K562 (cell line): Measurements from ENCODE around the gene TRAPPC2L. TPM values are rescaled to one million over a fixed set of nuclear protein-coding genes. Genes with fewer than 3 reads are reported as not detected.

ENCODE experiments used
- ATF7 ChIP-seq: fragments of 450-650 bp; IDR thresholded peaks from 2 replicates; pipeline ENCODE4 v1.7.1; 2014; ENCODE audit warnings: mild to moderate bottlenecking, moderate library complexity
- CBFA2T2 ChIP-seq: fragments of 450-650 bp; conservative IDR thresholded peaks from 2 replicates; pipeline ENCODE4 v1.6.1; 2017; ENCODE audit warnings: mild to moderate bottlenecking
- ELF2 ChIP-seq: fragments of 250-450 bp; sonication (Bioruptor Pico); IDR thresholded peaks from 2 replicates; pipeline ENCODE4 v1.5.0; 2021; ENCODE audit warnings: mild to moderate bottlenecking
- MAFK ChIP-seq: IDR thresholded peaks from 2 replicates; pipeline ENCODE4 v1.6.1; 2011; ENCODE audit warnings: low read length, improper control_type of control experiment
- NR1H2 ChIP-seq: sonication (generic); formaldehyde crosslinking; IDR thresholded peaks from 2 replicates; pipeline ENCODE4 v1.4.0; 2020; ENCODE audit warnings: mild to moderate bottlenecking, missing genetic modification reagents
- PHB2 ChIP-seq: fragments of 450-650 bp; IDR thresholded peaks from 2 replicates; pipeline ENCODE4 v1.6.1; 2017; ENCODE audit warnings: low read depth
- RHOXF2B ChIP-seq: fragments of 250-450 bp; sonication (Bioruptor Pico); conservative IDR thresholded peaks from 2 replicates; pipeline ENCODE4 v1.5.1; 2021
- SNIP1 ChIP-seq: fragments of 450-650 bp; IDR thresholded peaks from 2 replicates; pipeline ENCODE4 v1.7.1; 2017; ENCODE audit warnings: low read depth, mild to moderate bottlenecking
- SRF ChIP-seq, 2 experiments: fragments of 250-450, 450-650 bp in 1 of 2; sonication (Bioruptor Pico) in 1 of 2; sonication (generic) in 1 of 2; formaldehyde crosslinking; IDR thresholded peaks; 2 replicates each; pipeline versions ENCODE4 v1.5.0 to v1.5.1; 2020 to 2022; ENCODE audit warnings: mild to moderate bottlenecking in 1 of 2, missing genetic modification reagents in 1 of 2
- TAL1 ChIP-seq: fragments of 450-650 bp; IDR thresholded peaks from 2 replicates; pipeline ENCODE4 v1.6.1; 2016; ENCODE audit warnings: mild to moderate bottlenecking
- ZBTB8A ChIP-seq: fragments of 450-650 bp; IDR thresholded peaks from 2 replicates; pipeline ENCODE4 v1.6.1; 2018; ENCODE audit warnings: mild to moderate bottlenecking, moderate library complexity; ENCODE audit not compliant: partially characterized antibody
- ZNF23 ChIP-seq: fragments of 250-450 bp; sonication (Bioruptor Pico); IDR thresholded peaks from 2 replicates; pipeline ENCODE4 v1.4.0; 2020; ENCODE audit warnings: mild to moderate bottlenecking
- ZNF253 ChIP-seq: fragments of 250-450 bp; sonication (Bioruptor Pico); conservative IDR thresholded peaks from 2 replicates; pipeline ENCODE4 v1.6.1; 2021; ENCODE audit warnings: mild to moderate bottlenecking
- ZNF695 ChIP-seq: fragments of 450-650 bp; formaldehyde crosslinking; IDR thresholded peaks from 2 replicates; pipeline ENCODE4 v1.4.0; 2020; ENCODE audit warnings: mild to moderate bottlenecking, moderate library complexity
- polyA plus RNA-seq, 8 experiments: library from polyadenylated mRNA; depleted of rRNA in 4 of 8; stranded (reverse) in 5 of 8; unstranded in 3 of 8; fragments of >200 nt; fragmentation: Nextera tagmentation in 2 of 8; fragmentation: Illumina TruSeq in 1 of 8; extraction: Ambion mirVana in 2 of 8; extraction: Trizol in 1 of 8; gene quantifications; 2 replicates each; pipeline versions ENCODE4 v1.2.1 to v1.2.3, GENCODE V29; 2011 to 2014; ENCODE audit warnings: inconsistent platforms in 1 of 8, missing spikeins in 1 of 8
- total RNA-seq, 7 experiments: library from RNA; depleted of rRNA in 6 of 7; stranded (reverse); fragments of >200 nt in 6 of 7; fragmentation: Illumina TruSeq in 2 of 7; extraction: Trizol in 2 of 7; gene quantifications; 2 replicates each; pipeline versions ENCODE4 v1.2.1 to v1.2.3, GENCODE V29; 2011 to 2021; ENCODE audit warnings: low replicate concordance in 1 of 7
- TF ChIP-seq, protein P1 (sequence below), 2 experiments: fragments of 450-650 bp in 1 of 2; sonication (generic) in 1 of 2; formaldehyde crosslinking in 1 of 2; IDR thresholded peaks; 2 replicates each; pipeline versions ENCODE4 v1.7.1 to v1.9.0; 2016 to 2022; ENCODE audit warnings: inconsistent platforms in 1 of 2, mild to moderate bottlenecking in 1 of 2, missing genetic modification reagents in 1 of 2
- TF ChIP-seq, protein P2 (sequence below): fragments of 450-650 bp; conservative IDR thresholded peaks from 2 replicates; pipeline ENCODE4 v1.6.1; 2016; ENCODE audit warnings: missing genetic modification characterization, low read depth, mild to moderate bottlenecking, control low read depth, missing compliant biosample characterization
- TF ChIP-seq, protein P3 (sequence below): fragments of 250-450 bp; sonication (Bioruptor Pico); IDR thresholded peaks from 2 replicates; pipeline ENCODE4 v1.8.0; 2021; ENCODE audit warnings: mild to moderate bottlenecking, moderate library complexity

The TRAPPC2L gene
- total and polyA plus RNA-seq, 9 of the 15 experiments (the other 6 are each of a cell fraction or from before 2014, with no cell fraction given), result 60.4 to 398 (median 97.5) TPM

DNA sequence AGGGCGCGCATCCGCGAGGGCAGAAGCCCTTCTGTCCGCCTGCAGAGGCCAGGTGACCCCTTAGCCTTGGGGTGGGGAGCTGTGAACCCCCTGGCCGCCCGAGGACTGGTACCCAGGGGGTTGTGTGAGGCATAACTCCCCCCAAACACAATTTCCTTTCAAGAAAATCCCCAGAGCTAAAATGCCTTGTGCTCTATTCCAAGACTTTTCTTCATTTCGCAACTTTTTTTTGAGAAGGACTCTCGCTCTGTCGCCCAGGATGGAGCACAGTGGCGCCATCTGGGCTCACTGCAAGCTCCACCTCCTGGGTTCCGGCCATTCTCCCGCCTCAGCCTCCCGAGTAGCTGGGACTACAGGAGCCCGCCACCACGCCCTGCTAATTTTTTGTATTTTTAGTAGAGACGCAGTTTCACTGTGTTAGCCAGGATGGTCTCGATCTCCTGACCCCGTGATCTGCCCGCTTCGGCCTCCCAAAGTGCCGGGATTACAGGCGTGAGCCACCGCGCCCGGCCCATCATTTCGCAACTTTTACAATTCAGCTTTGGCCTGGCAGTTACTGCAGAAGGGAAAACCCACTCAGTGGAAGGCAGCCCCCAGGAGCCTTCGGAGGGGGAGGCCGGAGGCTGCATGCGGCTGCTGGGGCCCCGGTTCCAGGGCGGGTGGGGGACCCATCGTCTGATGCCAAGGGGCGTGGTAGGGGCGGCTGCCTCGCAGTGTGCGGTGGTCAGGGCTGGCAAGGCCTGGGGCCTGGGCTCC lies 44.2 kb upstream of the TRAPPC2L start (continued):
- TF ChIP-seq, protein P1, sequence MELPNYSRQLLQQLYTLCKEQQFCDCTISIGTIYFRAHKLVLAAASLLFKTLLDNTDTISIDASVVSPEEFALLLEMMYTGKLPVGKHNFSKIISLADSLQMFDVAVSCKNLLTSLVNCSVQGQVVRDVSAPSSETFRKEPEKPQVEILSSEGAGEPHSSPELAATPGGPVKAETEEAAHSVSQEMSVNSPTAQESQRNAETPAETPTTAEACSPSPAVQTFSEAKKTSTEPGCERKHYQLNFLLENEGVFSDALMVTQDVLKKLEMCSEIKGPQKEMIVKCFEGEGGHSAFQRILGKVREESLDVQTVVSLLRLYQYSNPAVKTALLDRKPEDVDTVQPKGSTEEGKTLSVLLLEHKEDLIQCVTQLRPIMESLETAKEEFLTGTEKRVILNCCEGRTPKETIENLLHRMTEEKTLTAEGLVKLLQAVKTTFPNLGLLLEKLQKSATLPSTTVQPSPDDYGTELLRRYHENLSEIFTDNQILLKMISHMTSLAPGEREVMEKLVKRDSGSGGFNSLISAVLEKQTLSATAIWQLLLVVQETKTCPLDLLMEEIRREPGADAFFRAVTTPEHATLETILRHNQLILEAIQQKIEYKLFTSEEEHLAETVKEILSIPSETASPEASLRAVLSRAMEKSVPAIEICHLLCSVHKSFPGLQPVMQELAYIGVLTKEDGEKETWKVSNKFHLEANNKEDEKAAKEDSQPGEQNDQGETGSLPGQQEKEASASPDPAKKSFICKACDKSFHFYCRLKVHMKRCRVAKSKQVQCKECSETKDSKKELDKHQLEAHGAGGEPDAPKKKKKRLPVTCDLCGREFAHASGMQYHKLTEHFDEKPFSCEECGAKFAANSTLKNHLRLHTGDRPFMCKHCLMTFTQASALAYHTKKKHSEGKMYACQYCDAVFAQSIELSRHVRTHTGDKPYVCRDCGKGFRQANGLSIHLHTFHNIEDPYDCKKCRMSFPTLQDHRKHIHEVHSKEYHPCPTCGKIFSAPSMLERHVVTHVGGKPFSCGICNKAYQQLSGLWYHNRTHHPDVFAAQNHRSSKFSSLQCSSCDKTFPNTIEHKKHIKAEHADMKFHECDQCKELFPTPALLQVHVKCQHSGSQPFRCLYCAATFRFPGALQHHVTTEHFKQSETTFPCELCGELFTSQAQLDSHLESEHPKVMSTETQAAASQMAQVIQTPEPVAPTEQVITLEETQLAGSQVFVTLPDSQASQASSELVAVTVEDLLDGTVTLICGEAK (IDR thresholded peaks at IDR 0.05), result peak; percentile 41; the same call in 1 of the 2 replicates
- TF ChIP-seq, protein P1 (CRISPR knock-in tag; IDR thresholded peaks at IDR 0.05), result no peak
- TF ChIP-seq MAFK (no peak), SRF (CRISPR knock-in tag; IDR thresholded peaks at IDR 0.05) (no peak), ZNF695 (no peak), CBFA2T2 (no peak), NR1H2 (CRISPR knock-in tag) (no peak), RHOXF2B (no peak), TAL1 (no peak), ATF7 (0 out of 2 replicates have a peak, but pooled peaks have one; percentile 30), ELF2 (0 out of 2 replicates have a peak, but pooled peaks have one; percentile 34), ZNF253 (CRISPR knock-in tag) (no peak), ZNF23 (CRISPR knock-in tag) (no peak), SNIP1 (no peak), ZBTB8A (no peak), PHB2 (no peak)
- TF ChIP-seq, protein P2, sequence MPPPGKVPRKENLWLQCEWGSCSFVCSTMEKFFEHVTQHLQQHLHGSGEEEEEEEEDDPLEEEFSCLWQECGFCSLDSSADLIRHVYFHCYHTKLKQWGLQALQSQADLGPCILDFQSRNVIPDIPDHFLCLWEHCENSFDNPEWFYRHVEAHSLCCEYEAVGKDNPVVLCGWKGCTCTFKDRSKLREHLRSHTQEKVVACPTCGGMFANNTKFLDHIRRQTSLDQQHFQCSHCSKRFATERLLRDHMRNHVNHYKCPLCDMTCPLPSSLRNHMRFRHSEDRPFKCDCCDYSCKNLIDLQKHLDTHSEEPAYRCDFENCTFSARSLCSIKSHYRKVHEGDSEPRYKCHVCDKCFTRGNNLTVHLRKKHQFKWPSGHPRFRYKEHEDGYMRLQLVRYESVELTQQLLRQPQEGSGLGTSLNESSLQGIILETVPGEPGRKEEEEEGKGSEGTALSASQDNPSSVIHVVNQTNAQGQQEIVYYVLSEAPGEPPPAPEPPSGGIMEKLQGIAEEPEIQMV (tag), result no peak
- TF ChIP-seq, protein P3, sequence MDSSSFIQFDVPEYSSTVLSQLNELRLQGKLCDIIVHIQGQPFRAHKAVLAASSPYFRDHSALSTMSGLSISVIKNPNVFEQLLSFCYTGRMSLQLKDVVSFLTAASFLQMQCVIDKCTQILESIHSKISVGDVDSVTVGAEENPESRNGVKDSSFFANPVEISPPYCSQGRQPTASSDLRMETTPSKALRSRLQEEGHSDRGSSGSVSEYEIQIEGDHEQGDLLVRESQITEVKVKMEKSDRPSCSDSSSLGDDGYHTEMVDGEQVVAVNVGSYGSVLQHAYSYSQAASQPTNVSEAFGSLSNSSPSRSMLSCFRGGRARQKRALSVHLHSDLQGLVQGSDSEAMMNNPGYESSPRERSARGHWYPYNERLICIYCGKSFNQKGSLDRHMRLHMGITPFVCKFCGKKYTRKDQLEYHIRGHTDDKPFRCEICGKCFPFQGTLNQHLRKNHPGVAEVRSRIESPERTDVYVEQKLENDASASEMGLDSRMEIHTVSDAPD, result no peak
